Astrocyte of the spinal cord (primary cell): ENCODE measurements around the gene MED15.
A peak's percentile ranks its signal among the peaks of the same experiment; 100 is the strongest.
"Not testable (repeated sequence)": the region's sequence is repeated elsewhere in the genome, so short reads cannot be mapped to it uniquely, and the experiment has no call there.

Source experiments
- DNase-seq: peaks from one replicate; pipeline ENCODE4 v3.0.0; 2011; ENCODE audit warnings: low read depth, low spot score
- H3K4me3 ChIP-seq: 2 replicates; pipeline ENCODE4 v1.5.1; 2011; ENCODE audit warnings: low read depth, mild to moderate bottlenecking, low read length, moderate library complexity
- CTCF ChIP-seq: IDR thresholded peaks from 2 replicates; pipeline ENCODE4 v1.5.1; 2012; ENCODE audit warnings: low read depth, mild to moderate bottlenecking, low read length, inconsistent platforms
- in situ Hi-C: cut with HindIII; loops from 2 replicates; pipeline ENCODE4 v1.10.0; 2017; ENCODE audit warnings: low sequenced_read_pairs

MED15 gene

GRCh38 chr22:20589614-20590476, 82.4 kb downstream of the MED15 start:
- no peak for DNase-seq
- no peak overlapping the region for H3K4me3 ChIP-seq
- in situ Hi-C loops: no loop called here
- no peak for TF ChIP-seq CTCF

GRCh38 chr22:20590477-20591294, 83.3 kb downstream of the MED15 start:
- DNase-seq: no peak
- no peak overlapping the region for H3K4me3 ChIP-seq
- no peak for TF ChIP-seq CTCF
- in situ Hi-C loops: no loop called here

GRCh38 chr22:20591295-20591645, 83.9 kb downstream of the MED15 start:
- TF ChIP-seq CTCF: no peak
- H3K4me3 ChIP-seq: no peak overlapping the region
- in situ Hi-C loops: no loop called here
- no peak for DNase-seq

GRCh38 chr22:20591660-20592310, 84.4 kb downstream of the MED15 start:
- in situ Hi-C loops: no loop called here
- TF ChIP-seq CTCF: peak; percentile 6
- peak; percentile 56 for DNase-seq
- H3K4me3 ChIP-seq: no peak overlapping the region

- in situ Hi-C loops, H3K4me3 ChIP-seq, DNase-seq: not testable (repeated sequence)
These were observed 86.6 kb downstream of the MED15 start for GRCh38 chr22:20594038-20594437.

- DNase-seq, in situ Hi-C loops, H3K4me3 ChIP-seq: not testable (repeated sequence)
These were observed 87.1 kb downstream of the MED15 start for GRCh38 chr22:20594486-20594885.

GRCh38 chr22:20595461-20595860, 88.1 kb downstream of the MED15 start:
- in situ Hi-C loops: no loop called here
- H3K4me3 ChIP-seq: no peak overlapping the region
- no peak for TF ChIP-seq CTCF
- DNase-seq: no peak
